ENCODE data around the gene GLT8D1. TPM values are rescaled to one million over a fixed set of nuclear protein-coding genes. Genes with fewer than 3 reads are reported as not detected.
"Not testable (repeated sequence)": the region's sequence is repeated elsewhere in the genome, so short reads cannot be mapped to it uniquely, and the experiment has no call there.

GLT8D1 gene
- total and polyA plus RNA-seq, 2 of the 13 experiments (the other 11 are each of a cell fraction or from before 2014, with no cell fraction given), result 110 to 121 TPM

GRCh38 chr3:52676201-52676600, 29.4 kb downstream of the GLT8D1 start:
- H4K20me1 ChIP-seq (ENCODE audit: insufficient read depth, low read length); FAIRE-seq; H3K4me3 ChIP-seq (replicated peaks in 1 of 3; ENCODE audit: insufficient read depth in 1 of 3, low read depth in 2 of 3, low read length in 3 of 3); BruUV-seq (replicated peaks); H3K27me3 ChIP-seq (ENCODE audit: control insufficient read depth in 1 of 2, insufficient read depth in 2 of 2, low read length in 2 of 2); DNase-seq (ENCODE audit: low spot score); H3K9me3 ChIP-seq (ENCODE audit: low read length); intact Hi-C loops (cut with micrococcal nuclease; ENCODE audit: unreplicated experiment); ATAC-seq; H3K4me2 ChIP-seq (ENCODE audit: low read depth, low read length); CTCF ChIA-PET (ENCODE audit: low intra/inter-chr PET ratio, low total read pairs); in situ Hi-C loops (cut with HindIII; ENCODE audit: extremely low pct_ligation_motif_present, low pct_unique_long_range_greater_than_20kb); H2AFZ ChIP-seq (ENCODE audit: low read length); H3K27ac ChIP-seq (ENCODE audit: extremely low read length, insufficient read depth, low read length); H3K9ac ChIP-seq (ENCODE audit: insufficient read depth, low read depth, low read length); POLR2A ChIA-PET: not testable (repeated sequence)
- peaks cover 30% of the 10 kb centered on the region for H3K4me1 ChIP-seq (ENCODE audit: insufficient read depth, low read length)
- 100% methylated on average over 3 of the region's 3 CpGs for WGBS (ENCODE audit: low lambda C conversion rate)
- peaks cover 12 to 59% of the 10 kb centered on the region in 2 experiments for H3K36me3 ChIP-seq (replicated peaks in 1 of 2; ENCODE audit: control insufficient read depth in 1 of 2, insufficient read depth in 2 of 2, low read length in 2 of 2)
- H3K79me2 ChIP-seq (ENCODE audit: insufficient read depth, low read length), result peaks cover 18% of the 10 kb centered on the region

- in situ Hi-C loops (cut with HindIII; ENCODE audit: extremely low pct_ligation_motif_present, low pct_unique_long_range_greater_than_20kb) (no loop called here), intact Hi-C loops (cut with micrococcal nuclease; ENCODE audit: unreplicated experiment) (no loop called here)
- 86% methylated on average over 1 of the region's 1 CpG for WGBS (ENCODE audit: low lambda C conversion rate)
- ATAC-seq (no peak), DNase-seq (ENCODE audit: low spot score) (no peak), FAIRE-seq (no peak)
- Histone ChIP-seq H3K9me3 (ENCODE audit: low read length) (no peaks in the 10 kb centered on the region), H4K20me1 (ENCODE audit: insufficient read depth, low read length) (no peaks in the 10 kb centered on the region), H3K27me3 (ENCODE audit: control insufficient read depth in 1 of 2, insufficient read depth in 2 of 2, low read length in 2 of 2) (no peaks in the 10 kb centered on the region), H3K9ac (ENCODE audit: insufficient read depth, low read depth, low read length) (no peak overlapping the region), H3K79me2 (ENCODE audit: insufficient read depth, low read length) (peaks cover 3% of the 10 kb centered on the region), H3K4me3 (replicated peaks in 1 of 3; ENCODE audit: insufficient read depth in 1 of 3, low read depth in 2 of 3, low read length in 3 of 3) (no peak overlapping the region), H3K36me3 (replicated peaks in 1 of 2; ENCODE audit: control insufficient read depth in 1 of 2, insufficient read depth in 2 of 2, low read length in 2 of 2) (peaks cover 14 to 52% of the 10 kb centered on the region in 2 experiments), H3K27ac (ENCODE audit: extremely low read length, insufficient read depth, low read length) (no peak overlapping the region), H2AFZ (ENCODE audit: low read length) (no peak overlapping the region), H3K4me2 (ENCODE audit: low read depth, low read length) (no peak overlapping the region), H3K4me1 (ENCODE audit: insufficient read depth, low read length) (no peaks in the 10 kb centered on the region)
- ChIA-PET CTCF (ENCODE audit: low intra/inter-chr PET ratio, low total read pairs) (no interaction called here), POLR2A (no interaction called here)
- no TSS peak for BruUV-seq (replicated peaks)
- TF ChIP-seq HHEX (CRISPR knock-in tag; IDR thresholded peaks at IDR 0.05) (no peak), HCFC1 (IDR thresholded peaks at IDR 0.05; ENCODE audit: low read depth, low read length) (no peak), REL (CRISPR knock-in tag; conservative IDR thresholded peaks at IDR 0.05) (no peak)
Observed at GRCh38 chr3:52671676-52672075, 33.9 kb downstream of the GLT8D1 start.

Measured in HepG2 (cell line).